ENCODE data around the gene CLDN16.

- no peak for TF ChIP-seq CTCF (IDR thresholded peaks at IDR 0.05; ENCODE audit: low read depth, low read length, poor library complexity, severe bottlenecking)
- no peak for TF ChIP-seq EZH2phosphoT487 (IDR thresholded peaks at IDR 0.05; ENCODE audit: borderline replicate concordance, low read length)
Measured at GRCh38 chr3:190375246-190375645, 12.7 kb upstream of the CLDN16 start.
